A673 (cell line): ENCODE measurements around the gene KCTD14. TPM values are rescaled to one million over a fixed set of nuclear protein-coding genes. Genes with fewer than 3 reads are reported as not detected.

ENCODE experiments used
- BruUV-seq: library from RNA; stranded (reverse); fragments of 400-500 nt; replicated peaks from 2 replicates; lab custom pipeline; 2021; lab: Mats Ljungman, UMichigan
- CTCF ChIA-PET: fragments of 300-600 bp; sonication (Branson Sonifier 250); formaldehyde crosslinking; loops from one replicate; lab custom pipeline; 2022; ENCODE audit warnings: antibody characterized with exemption; lab: Charles Lee
- POLR2A ChIA-PET: fragments of 300-600 bp; sonication (Branson Sonifier 250); formaldehyde crosslinking; loops from one replicate; lab custom pipeline; 2022; ENCODE audit warnings: antibody characterized with exemption; ENCODE audit not compliant: low non-redundant PET; lab: Charles Lee
- DNase-seq: peaks from one replicate; pipeline ENCODE4 v3.0.0-alpha.2; 2015; ENCODE audit warnings: low spot score
- H3K27ac ChIP-seq: fragments of 200-600 bp; sonication (generic); 2 replicates; pipeline ENCODE4 v1.5.1; 2016; ENCODE audit warnings: mixed run types, low read depth, mild to moderate bottlenecking, mixed read lengths, antibody characterized with exemption, low read length; ENCODE audit not compliant: poor library complexity, severe bottlenecking
- H3K27me3 ChIP-seq: fragments of 200-600 bp; sonication (generic); replicated peaks from 2 replicates; pipeline ENCODE4 v1.6.1; 2017; ENCODE audit warnings: mixed run types, low read depth, mild to moderate bottlenecking, mixed read lengths, antibody characterized with exemption, low read length; ENCODE audit not compliant: insufficient read depth, poor library complexity
- H3K36me3 ChIP-seq: fragments of 200-600 bp; sonication (generic); 2 replicates; pipeline ENCODE4 v1.6.1; 2016; ENCODE audit warnings: mixed run types, mild to moderate bottlenecking, mixed read lengths, antibody characterized with exemption, low read length; ENCODE audit not compliant: insufficient read depth, poor library complexity, severe bottlenecking
- H3K4me1 ChIP-seq: fragments of 200-600 bp; sonication (generic); 2 replicates; pipeline ENCODE4 v1.6.1; 2017; ENCODE audit warnings: mixed run types, mild to moderate bottlenecking, mixed read lengths, antibody characterized with exemption, low read length; ENCODE audit not compliant: insufficient read depth, poor library complexity, severe bottlenecking
- H3K4me3 ChIP-seq: fragments of 200-600 bp; sonication (generic); 2 replicates; pipeline ENCODE4 v1.5.1; 2016; ENCODE audit warnings: low read depth, mixed run types, mild to moderate bottlenecking, mixed read lengths, low read length; ENCODE audit not compliant: poor library complexity, severe bottlenecking
- H3K9me3 ChIP-seq: fragments of 200-600 bp; sonication (generic); 2 replicates; pipeline ENCODE4 v1.6.1; 2016; ENCODE audit warnings: mixed run types, low read depth, mild to moderate bottlenecking, mixed read lengths, antibody characterized with exemption, low read length; ENCODE audit not compliant: poor library complexity, severe bottlenecking
- EZH2 ChIP-seq: fragments of 200-600 bp; sonication (generic); IDR thresholded peaks from 2 replicates; pipeline ENCODE4 v1.6.1; 2017; ENCODE audit warnings: borderline replicate concordance, low read depth, mild to moderate bottlenecking, mixed read lengths, antibody characterized with exemption, low read length; ENCODE audit not compliant: poor library complexity, severe bottlenecking
- intact Hi-C: fragments of 100-400 bp; cut with micrococcal nuclease; formaldehyde crosslinking; loops from one replicate; pipeline ENCODE4 v1.10.0; 2022; ENCODE audit not compliant: unreplicated experiment
- total RNA-seq: library from RNA; stranded (reverse); gene quantifications from 2 replicates; pipeline ENCODE4 v1.2.3, GENCODE V29; 2021
- TF ChIP-seq, protein P1 (sequence below): fragments of 300-800, 200-600 bp; sonication (generic); conservative IDR thresholded peaks from 2 replicates; pipeline ENCODE4 v1.5.1; 2017; ENCODE audit warnings: low read depth, mild to moderate bottlenecking, antibody characterized with exemption, low read length, moderate library complexity, mixed read lengths

Gene KCTD14
- total RNA-seq, 1 experiment from 2014 or later: 0.45 TPM

DNA sequence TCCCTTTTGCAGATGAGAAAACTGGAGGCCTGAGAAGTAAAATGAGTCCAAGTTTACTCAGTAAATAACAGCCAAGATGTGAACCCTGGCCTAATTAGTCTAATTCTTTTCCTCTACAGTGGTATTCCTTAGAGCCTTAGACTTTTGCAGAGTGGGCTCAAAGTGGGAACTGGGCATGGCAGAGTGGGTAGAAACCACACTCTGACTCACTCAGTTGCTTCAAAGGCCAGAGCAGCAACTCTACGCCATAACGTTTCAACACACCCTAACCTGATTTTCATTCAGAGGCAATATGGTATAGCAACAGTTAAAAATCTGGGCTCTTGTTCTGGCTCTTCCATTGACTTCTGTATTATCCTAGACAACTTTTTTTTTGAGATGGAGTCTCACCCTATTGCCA lies 43.4 kb upstream of the KCTD14 start:
- intact Hi-C loops: no loop called here
- Histone ChIP-seq H3K4me3 (no peak overlapping the region), H3K36me3 (peaks cover 38% of the 10 kb centered on the region), H3K9me3 (no peaks in the 10 kb centered on the region), H3K4me1 (no peaks in the 10 kb centered on the region), H3K27me3 (no peaks in the 10 kb centered on the region), H3K27ac (no peak overlapping the region)
- POLR2A ChIA-PET: no interaction called here
- CTCF ChIA-PET: no interaction called here
- DNase-seq: no peak
- BruUV-seq: no TSS peak
- TF ChIP-seq, protein P1, sequence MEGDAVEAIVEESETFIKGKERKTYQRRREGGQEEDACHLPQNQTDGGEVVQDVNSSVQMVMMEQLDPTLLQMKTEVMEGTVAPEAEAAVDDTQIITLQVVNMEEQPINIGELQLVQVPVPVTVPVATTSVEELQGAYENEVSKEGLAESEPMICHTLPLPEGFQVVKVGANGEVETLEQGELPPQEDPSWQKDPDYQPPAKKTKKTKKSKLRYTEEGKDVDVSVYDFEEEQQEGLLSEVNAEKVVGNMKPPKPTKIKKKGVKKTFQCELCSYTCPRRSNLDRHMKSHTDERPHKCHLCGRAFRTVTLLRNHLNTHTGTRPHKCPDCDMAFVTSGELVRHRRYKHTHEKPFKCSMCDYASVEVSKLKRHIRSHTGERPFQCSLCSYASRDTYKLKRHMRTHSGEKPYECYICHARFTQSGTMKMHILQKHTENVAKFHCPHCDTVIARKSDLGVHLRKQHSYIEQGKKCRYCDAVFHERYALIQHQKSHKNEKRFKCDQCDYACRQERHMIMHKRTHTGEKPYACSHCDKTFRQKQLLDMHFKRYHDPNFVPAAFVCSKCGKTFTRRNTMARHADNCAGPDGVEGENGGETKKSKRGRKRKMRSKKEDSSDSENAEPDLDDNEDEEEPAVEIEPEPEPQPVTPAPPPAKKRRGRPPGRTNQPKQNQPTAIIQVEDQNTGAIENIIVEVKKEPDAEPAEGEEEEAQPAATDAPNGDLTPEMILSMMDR: no peak
- TF ChIP-seq EZH2: no peak

DNA sequence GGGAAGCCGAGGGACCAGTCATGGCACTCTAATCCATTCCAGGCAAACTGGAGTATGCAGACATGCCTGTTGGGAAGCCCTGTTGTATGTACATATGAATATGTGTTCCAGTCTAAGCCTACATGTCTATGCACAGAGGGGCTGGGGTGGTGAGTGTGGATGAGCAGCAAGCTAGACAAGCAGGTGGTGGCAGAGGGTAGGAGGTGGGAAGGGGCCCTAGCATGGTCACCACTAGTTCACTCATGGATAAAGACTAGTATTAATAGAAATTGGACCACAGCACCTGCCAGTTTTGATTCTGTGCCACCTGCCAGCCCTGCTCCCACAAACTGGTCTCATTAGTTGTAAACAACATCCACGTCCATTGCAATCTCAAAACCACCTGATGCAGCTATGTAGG lies 42.1 kb upstream of the KCTD14 start:
- no peaks in the 10 kb centered on the region for H3K27me3 ChIP-seq
- ChIA-PET CTCF (no interaction called here), POLR2A (no interaction called here)
- H3K9me3 ChIP-seq: no peaks in the 10 kb centered on the region
- no TSS peak for BruUV-seq
- no peak for DNase-seq
- TF ChIP-seq, protein P1: no peak
- TF ChIP-seq EZH2: no peak
- peaks cover 26% of the 10 kb centered on the region for H3K36me3 ChIP-seq
- intact Hi-C loops: no loop called here
- H3K4me3 ChIP-seq: no peak overlapping the region
- no peaks in the 10 kb centered on the region for H3K4me1 ChIP-seq
- H3K27ac ChIP-seq: no peak overlapping the region

DNA sequence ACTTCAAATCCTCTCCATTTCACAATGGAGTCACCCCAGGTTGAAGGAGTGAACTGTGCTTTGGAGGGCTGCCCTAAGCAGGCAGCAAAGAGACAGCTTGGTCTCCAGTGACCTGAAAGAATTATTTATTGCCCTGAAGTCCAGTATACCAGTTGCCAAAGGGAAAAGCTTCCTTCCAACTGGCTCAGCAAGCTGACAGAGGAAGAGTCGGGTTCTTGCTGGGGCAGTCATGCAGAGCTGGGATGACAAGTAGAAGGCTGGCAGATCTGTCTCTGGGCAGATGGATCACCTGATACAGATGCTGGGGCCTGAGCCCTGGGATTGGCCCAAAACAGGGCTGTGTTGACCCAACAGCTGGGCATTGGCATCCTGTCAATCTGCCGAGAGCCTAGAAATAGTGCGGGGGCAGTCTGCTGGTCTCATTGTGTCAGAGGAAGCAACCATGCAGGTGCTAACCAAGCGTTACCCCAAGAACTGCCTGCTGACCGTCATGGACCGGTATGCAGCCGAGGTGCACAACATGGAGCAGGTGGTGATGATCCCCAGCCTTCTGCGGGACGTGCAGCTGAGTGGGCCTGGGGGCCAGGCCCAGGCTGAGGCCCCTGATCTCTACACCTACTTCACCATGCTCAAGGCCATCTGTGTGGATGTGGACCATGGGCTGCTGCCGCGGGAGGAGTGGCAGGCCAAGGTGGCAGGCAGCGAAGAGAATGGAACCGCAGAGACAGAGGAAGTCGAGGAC lies 40.5 kb upstream of the KCTD14 start, which contains the start of gene THRSP:
TSS of gene THRSP (plus strand) at position 422 of the 742 bp plus-strand sequence. CDS start at position 443, 21 bp downstream.
- BruUV-seq: no TSS peak
- no peaks in the 10 kb centered on the region for H3K4me1 ChIP-seq
- CTCF ChIA-PET: no interaction called here
- H3K27ac ChIP-seq: no peak within 1 kb of the TSS
- H3K36me3 ChIP-seq: peaks cover 10% of the 10 kb centered on the region
- intact Hi-C loops: no loop called here
- no peaks in the 10 kb centered on the region for H3K9me3 ChIP-seq
- H3K4me3 ChIP-seq: no peak within 1 kb of the TSS
- no peak for DNase-seq
- POLR2A ChIA-PET: no interaction called here
- H3K27me3 ChIP-seq: no peaks in the 10 kb centered on the region
- TF ChIP-seq, protein P1: no peak
- TF ChIP-seq EZH2: no peak
